ENCODE measurements around the gene FAF2.

DNA sequence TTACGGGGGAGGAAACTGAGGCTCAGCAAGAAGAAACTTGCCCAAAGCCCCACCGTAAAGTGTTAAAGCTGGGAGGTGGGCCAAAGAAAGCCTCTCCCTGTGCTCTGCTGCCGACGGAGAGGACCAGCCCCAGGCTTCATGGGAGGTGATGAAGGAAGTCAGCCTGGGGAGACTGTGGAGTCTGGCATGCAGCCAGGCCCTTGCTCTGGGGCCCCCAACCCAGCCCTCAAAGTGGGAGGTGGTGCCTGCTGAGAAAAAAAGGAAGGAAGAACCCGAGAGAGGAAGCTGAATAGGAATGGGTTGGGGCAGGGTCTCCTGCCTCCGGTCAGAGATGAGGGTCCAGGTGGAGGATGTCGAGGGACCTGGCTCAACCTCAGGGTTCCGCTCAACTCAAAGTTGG, 85.2 kb downstream of the FAF2 start:
- no peak for TF ChIP-seq CTCF (IDR thresholded peaks at IDR 0.05; ENCODE audit: borderline replicate concordance, extremely low read depth, low read length, poor library complexity, severe bottlenecking)
- no peak for TF ChIP-seq EZH2 (IDR thresholded peaks at IDR 0.05; ENCODE audit: borderline replicate concordance, low read depth, low read length, severe bottlenecking)
